ENCODE data around the gene KCNT2.

- TF ChIP-seq POLR2A (IDR thresholded peaks at IDR 0.05), result no peak
- TF ChIP-seq, protein P1, sequence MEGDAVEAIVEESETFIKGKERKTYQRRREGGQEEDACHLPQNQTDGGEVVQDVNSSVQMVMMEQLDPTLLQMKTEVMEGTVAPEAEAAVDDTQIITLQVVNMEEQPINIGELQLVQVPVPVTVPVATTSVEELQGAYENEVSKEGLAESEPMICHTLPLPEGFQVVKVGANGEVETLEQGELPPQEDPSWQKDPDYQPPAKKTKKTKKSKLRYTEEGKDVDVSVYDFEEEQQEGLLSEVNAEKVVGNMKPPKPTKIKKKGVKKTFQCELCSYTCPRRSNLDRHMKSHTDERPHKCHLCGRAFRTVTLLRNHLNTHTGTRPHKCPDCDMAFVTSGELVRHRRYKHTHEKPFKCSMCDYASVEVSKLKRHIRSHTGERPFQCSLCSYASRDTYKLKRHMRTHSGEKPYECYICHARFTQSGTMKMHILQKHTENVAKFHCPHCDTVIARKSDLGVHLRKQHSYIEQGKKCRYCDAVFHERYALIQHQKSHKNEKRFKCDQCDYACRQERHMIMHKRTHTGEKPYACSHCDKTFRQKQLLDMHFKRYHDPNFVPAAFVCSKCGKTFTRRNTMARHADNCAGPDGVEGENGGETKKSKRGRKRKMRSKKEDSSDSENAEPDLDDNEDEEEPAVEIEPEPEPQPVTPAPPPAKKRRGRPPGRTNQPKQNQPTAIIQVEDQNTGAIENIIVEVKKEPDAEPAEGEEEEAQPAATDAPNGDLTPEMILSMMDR (IDR thresholded peaks at IDR 0.05 in 4 of 5, conservative IDR thresholded peaks at IDR 0.05 in 1 of 5), result no peak
Observed at GRCh38 chr1:196451103-196451502, 157.1 kb downstream of the KCNT2 start.

Measured in gastrocnemius medialis (tissue), 4 donors.